ENCODE measurements around the gene ATP6V1B1. TPM values are rescaled to one million over a fixed set of nuclear protein-coding genes. Genes with fewer than 3 reads are reported as not detected.

The ATP6V1B1 gene
- total and polyA plus RNA-seq, 2 of the 4 experiments (the other 2 are of a cell fraction): 1.3 TPM; not detected in 1

DNA sequence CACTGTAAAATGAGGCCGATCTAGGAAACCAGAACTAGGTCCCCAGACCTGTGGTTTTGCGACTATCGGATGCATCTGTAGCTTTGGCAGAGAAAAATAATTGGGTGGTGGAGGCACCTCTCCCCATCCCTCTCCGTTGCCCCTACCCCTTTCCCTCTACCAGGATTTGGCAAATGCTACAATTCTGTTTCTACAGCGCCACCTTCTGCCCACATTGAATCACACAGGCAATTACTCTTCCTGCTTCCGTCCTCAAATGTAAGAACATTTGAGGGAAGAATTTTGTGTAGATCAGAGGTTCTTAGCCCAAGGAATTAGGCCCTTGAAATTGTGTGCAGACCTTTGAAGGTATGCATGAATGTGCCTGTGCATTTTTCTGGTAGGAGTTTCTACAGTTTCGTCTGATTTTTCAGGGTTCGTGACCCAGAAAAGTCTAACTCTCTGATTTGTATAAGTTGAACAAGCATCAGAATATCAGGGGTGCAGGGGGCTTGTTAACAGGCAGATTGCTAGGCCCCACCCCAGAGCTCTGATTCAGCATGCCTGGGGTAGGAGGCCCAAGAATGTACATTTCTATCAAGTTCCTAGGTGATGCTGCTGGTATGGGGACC is 11.2 kb downstream of the ATP6V1B1 start:
- no peaks in the 10 kb centered on the region for H3K9me3 ChIP-seq (ENCODE audit: control insufficient read depth, insufficient read depth, low read length)
- H3K4me3 ChIP-seq (ENCODE audit: insufficient read depth, low read depth, low read length): no peak overlapping the region
- no peak overlapping the region for H2BK15ac ChIP-seq (ENCODE audit: low read depth, low read length)
- 0 out of 4 replicates have a peak, but pooled peaks cover 0 to 4% of the 10 kb centered on the region in 2 experiments for H3K79me1 ChIP-seq (ENCODE audit: low read depth in 1 of 2, low read length in 2 of 2)
- no peak overlapping the region for H3K27ac ChIP-seq (ENCODE audit: insufficient read depth, low read length)
- H2BK20ac ChIP-seq (ENCODE audit: low read depth, low read length): no peak overlapping the region
- CTCF ChIA-PET: interaction anchor here (0.6 to 2.1 kb wide), 13 partner anchors 12 to 643 kb away, joined by 3 to 22 read pairs (median 6); no protein-coding TSS in a partner anchor
- H2AK9ac ChIP-seq (replicated peaks; ENCODE audit: low read depth, low read length, poor library complexity): no peak overlapping the region
- 54% methylated on average over 2 of the region's 8 CpGs; no CpG with 5 or more reads in 1 of the 2 experiments for WGBS, 2 experiments (ENCODE audit: extremely low coverage in 2 of 2, insufficient read length in 1 of 2)
- peaks cover 7% of the 10 kb centered on the region; the same call in 1 of the 2 replicates for H3K9me1 ChIP-seq (ENCODE audit: insufficient read depth, low read length)
- no peak overlapping the region for H2BK5ac ChIP-seq (ENCODE audit: low read depth, low read length, poor library complexity, severe bottlenecking)
- no peak overlapping the region for H3K9ac ChIP-seq (ENCODE audit: low read depth, low read length)
- ATAC-seq (ENCODE audit: low read depth) (peak; percentile 39; the same call in 1 of the 2 replicates), DNase-seq (peak; percentile 60)
- H3K4me1 ChIP-seq (ENCODE audit: control insufficient read depth, insufficient read depth, low read length): peaks cover 4% of the 10 kb centered on the region
- no peaks in the 10 kb centered on the region for H4K20me1 ChIP-seq (ENCODE audit: insufficient read depth, low read length)
- dilution Hi-C loops (cut with HindIII; ENCODE audit: low sequenced_read_pairs, unreplicated experiment): no loop called here
- no peak overlapping the region for H3K14ac ChIP-seq (replicated peaks; ENCODE audit: low read depth, low read length)
- peak overlapping the region; percentile 97 for H2AFZ ChIP-seq (replicated peaks; ENCODE audit: low read length, poor library complexity)
- in situ Hi-C loops (cut with MboI; ENCODE audit: low sequenced_read_pairs): loop anchor here (5.0 kb wide), 1 partner anchor 80 kb away; no protein-coding TSS in a partner anchor
- no peak overlapping the region for H2AK5ac ChIP-seq (ENCODE audit: low read depth, low read length)
- no peaks in the 10 kb centered on the region for H3K27me3 ChIP-seq (ENCODE audit: control insufficient read depth, insufficient read depth, low read length)
- POLR2A ChIA-PET (ENCODE audit: unreplicated experiment): interaction anchor here (0.6 kb wide), 1 partner anchor 78 kb away, joined by 9 read pairs; no protein-coding TSS in a partner anchor
- H3K18ac ChIP-seq (ENCODE audit: low read depth, low read length): no peak overlapping the region
- no peak overlapping the region for H3K4ac ChIP-seq (ENCODE audit: low read depth, low read length)
- TF ChIP-seq MAZ (IDR thresholded peaks at IDR 0.05; ENCODE audit: borderline replicate concordance, low read depth, low read length): no peak; the same call in 1 of the 2 replicates
- TF ChIP-seq CEBPB (IDR thresholded peaks at IDR 0.05; ENCODE audit: low read depth, low read length): no peak
- TF ChIP-seq RCOR1 (IDR thresholded peaks at IDR 0.05; ENCODE audit: insufficient replicate concordance, low read length): no peak
- TF ChIP-seq RFX5 (IDR thresholded peaks at IDR 0.05; ENCODE audit: low read depth, low read length): no peak
- no peak for TF ChIP-seq POLR2A (IDR thresholded peaks at IDR 0.05; ENCODE audit: low read depth, low read length)
- TF ChIP-seq FOS (IDR thresholded peaks at IDR 0.05; ENCODE audit: low read depth, low read length): no peak
- TF ChIP-seq SMC3 (IDR thresholded peaks at IDR 0.05; ENCODE audit: low read depth, low read length): peak; percentile 50
- no peak for TF ChIP-seq NFE2L2 (IDR thresholded peaks at IDR 0.05; ENCODE audit: low read depth, low read length)
- no peak for TF ChIP-seq CHD1 (IDR thresholded peaks at IDR 0.05; ENCODE audit: low read depth, low read length)
- TF ChIP-seq, protein P1, sequence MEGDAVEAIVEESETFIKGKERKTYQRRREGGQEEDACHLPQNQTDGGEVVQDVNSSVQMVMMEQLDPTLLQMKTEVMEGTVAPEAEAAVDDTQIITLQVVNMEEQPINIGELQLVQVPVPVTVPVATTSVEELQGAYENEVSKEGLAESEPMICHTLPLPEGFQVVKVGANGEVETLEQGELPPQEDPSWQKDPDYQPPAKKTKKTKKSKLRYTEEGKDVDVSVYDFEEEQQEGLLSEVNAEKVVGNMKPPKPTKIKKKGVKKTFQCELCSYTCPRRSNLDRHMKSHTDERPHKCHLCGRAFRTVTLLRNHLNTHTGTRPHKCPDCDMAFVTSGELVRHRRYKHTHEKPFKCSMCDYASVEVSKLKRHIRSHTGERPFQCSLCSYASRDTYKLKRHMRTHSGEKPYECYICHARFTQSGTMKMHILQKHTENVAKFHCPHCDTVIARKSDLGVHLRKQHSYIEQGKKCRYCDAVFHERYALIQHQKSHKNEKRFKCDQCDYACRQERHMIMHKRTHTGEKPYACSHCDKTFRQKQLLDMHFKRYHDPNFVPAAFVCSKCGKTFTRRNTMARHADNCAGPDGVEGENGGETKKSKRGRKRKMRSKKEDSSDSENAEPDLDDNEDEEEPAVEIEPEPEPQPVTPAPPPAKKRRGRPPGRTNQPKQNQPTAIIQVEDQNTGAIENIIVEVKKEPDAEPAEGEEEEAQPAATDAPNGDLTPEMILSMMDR (conservative IDR thresholded peaks at IDR 0.05; ENCODE audit: low read depth, low read length): peak; percentile 71
- no peak for TF ChIP-seq BHLHE40 (IDR thresholded peaks at IDR 0.05; ENCODE audit: low read depth, low read length)
- TF ChIP-seq RAD21 (IDR thresholded peaks at IDR 0.05; ENCODE audit: low read length): peak; percentile 59
- TF ChIP-seq, protein P2, sequence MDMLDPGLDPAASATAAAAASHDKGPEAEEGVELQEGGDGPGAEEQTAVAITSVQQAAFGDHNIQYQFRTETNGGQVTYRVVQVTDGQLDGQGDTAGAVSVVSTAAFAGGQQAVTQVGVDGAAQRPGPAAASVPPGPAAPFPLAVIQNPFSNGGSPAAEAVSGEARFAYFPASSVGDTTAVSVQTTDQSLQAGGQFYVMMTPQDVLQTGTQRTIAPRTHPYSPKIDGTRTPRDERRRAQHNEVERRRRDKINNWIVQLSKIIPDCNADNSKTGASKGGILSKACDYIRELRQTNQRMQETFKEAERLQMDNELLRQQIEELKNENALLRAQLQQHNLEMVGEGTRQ (IDR thresholded peaks at IDR 0.05; ENCODE audit: low read depth, low read length): no peak
- no peak overlapping the region for H3K56ac ChIP-seq (ENCODE audit: extremely low read depth, insufficient read depth, low read length)
- no peak overlapping the region for H4K5ac ChIP-seq (ENCODE audit: low read depth, low read length)
- no peak overlapping the region for H3K23ac ChIP-seq (ENCODE audit: low read depth, low read length)
- no peaks in the 10 kb centered on the region for H3K36me3 ChIP-seq (ENCODE audit: control insufficient read depth, insufficient read depth, low read length)
- intact Hi-C loops (cut with micrococcal nuclease): loop anchor here (1.0 kb wide), 3 partner anchors 27 to 643 kb away; no protein-coding TSS in a partner anchor
- H2BK120ac ChIP-seq (ENCODE audit: low read depth, low read length): no peak overlapping the region
- no peak overlapping the region for H4K91ac ChIP-seq (ENCODE audit: insufficient read depth, low read depth, low read length)
- H3K4me2 ChIP-seq (ENCODE audit: low read depth, low read length): no peak overlapping the region
- no TSS peak for BruUV-seq (replicated peaks)
- H4K8ac ChIP-seq (ENCODE audit: low read depth in 2 of 2, low read length in 2 of 2): no peak overlapping the region

Measured in IMR-90 (cell line).